GM21367 (cell line): ENCODE data around the gene KRI1.
"Not testable (repeated sequence)": the region's sequence is repeated elsewhere in the genome, so short reads cannot be mapped to it uniquely, and the experiment has no call there.

Experiments
- ATAC-seq: cut with Tn5 transposase; IDR thresholded peaks from one replicate; pipeline ENCODE4 v1.9.1; 2021; ENCODE audit not compliant: unreplicated experiment

KRI1 gene

GRCh38 chr19:10575011-10575716, 9.4 kb upstream of the KRI1 start:
- no peak for ATAC-seq

- no peak for ATAC-seq
These were observed 8.7 kb upstream of the KRI1 start for GRCh38 chr19:10574462-10574861.

- ATAC-seq, result not testable (repeated sequence)
These were observed 8.0 kb upstream of the KRI1 start for GRCh38 chr19:10573793-10574192.

GRCh38 chr19:10568826-10569651, 3.2 kb upstream of the KRI1 start, which contains the start of gene CDKN2D:
Gene CDKN2D (minus strand): TSS chr19:10568979. CDS start chr19:10568653, 326 bp downstream.
- peak; percentile 55 for ATAC-seq

- no peak for ATAC-seq
These were observed 2.4 kb upstream of the KRI1 start for GRCh38 chr19:10568062-10568825.

GRCh38 chr19:10567656-10568055, 1.8 kb upstream of the KRI1 start:
- no peak for ATAC-seq

- no peak for ATAC-seq
These were observed 1.0 kb upstream of the KRI1 start for GRCh38 chr19:10566658-10567410.

GRCh38 chr19:10566408-10566657, 523 bp upstream of the KRI1 start:
- ATAC-seq, result no peak

GRCh38 chr19:10565028-10565566, 713 bp downstream of the KRI1 start:
- ATAC-seq, result no peak

- no peak for ATAC-seq
These were observed 3.2 kb downstream of the KRI1 start for GRCh38 chr19:10562609-10563008.

GRCh38 chr19:10560154-10560553, 5.7 kb downstream of the KRI1 start:
- ATAC-seq, result no peak

GRCh38 chr19:10557603-10558197, 8.1 kb downstream of the KRI1 start:
- ATAC-seq, result no peak

GRCh38 chr19:10555610-10555973, 10.2 kb downstream of the KRI1 start:
- no peak for ATAC-seq

- ATAC-seq, result no peak
These were observed 10.8 kb downstream of the KRI1 start for GRCh38 chr19:10554760-10555609.

- no peak for ATAC-seq
These were observed 11.8 kb downstream of the KRI1 start for GRCh38 chr19:10553943-10554381.

GRCh38 chr19:10553087-10553667, 12.6 kb downstream of the KRI1 start:
- ATAC-seq, result no peak

- ATAC-seq, result no peak
These were observed 13.2 kb downstream of the KRI1 start for GRCh38 chr19:10552510-10553053.

- no peak for ATAC-seq
These were observed 14.0 kb downstream of the KRI1 start for GRCh38 chr19:10551698-10552301.
